Ureter (tissue), 1 donor: Measurements from ENCODE around the gene TP53TG5. TPM values are rescaled to one million over a fixed set of nuclear protein-coding genes. Genes with fewer than 3 reads are reported as not detected.
"Not testable (repeated sequence)": the region's sequence is repeated elsewhere in the genome, so short reads cannot be mapped to it uniquely, and the experiment has no call there.

Source experiments
- DNase-seq: peaks from one replicate; pipeline ENCODE4 v3.0.0-alpha.2; 2020; ENCODE audit warnings: low spot score
- total RNA-seq: library from RNA; stranded (reverse); gene quantifications from one replicate; pipeline ENCODE4 v1.2.4, GENCODE V29; 2023
- donor health status: DM: yes; HTN: yes; CAD: no.

The TP53TG5 gene
- total RNA-seq, 1 donor from 2014 or later: 1.2 TPM

- peak; percentile 12 for DNase-seq
Observed at GRCh38 chr20:45366631-45367030, 11.5 kb downstream of the TP53TG5 start.

- no peak for DNase-seq
Observed at GRCh38 chr20:45366192-45366591, 11.9 kb downstream of the TP53TG5 start.

DNA sequence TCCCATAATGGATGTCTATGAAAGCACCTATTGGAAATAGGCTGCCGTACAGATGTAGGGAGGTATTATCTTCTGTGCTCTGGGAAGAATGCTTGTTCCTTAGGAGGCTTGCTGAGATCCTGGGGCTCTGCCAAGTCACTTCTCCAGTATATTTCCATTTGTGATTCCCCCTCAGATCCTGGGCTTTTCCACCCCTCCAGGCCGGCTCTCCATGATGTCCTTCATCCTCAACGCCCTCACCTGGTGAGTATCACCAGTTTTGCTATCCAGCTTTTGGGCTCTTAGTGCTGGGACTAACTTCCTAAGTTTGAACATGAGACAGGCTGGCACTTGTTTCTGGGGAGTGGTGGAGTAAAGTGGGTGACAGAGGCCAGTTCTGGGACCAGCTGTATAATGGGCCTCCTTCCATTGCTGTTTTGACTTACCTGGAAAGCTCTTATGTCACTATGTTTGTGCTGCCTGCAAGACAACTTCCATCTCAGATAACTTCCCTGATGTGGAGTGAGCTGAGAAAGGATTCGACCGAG, 12.6 kb downstream of the TP53TG5 start:
- peak; percentile 34 for DNase-seq

DNA sequence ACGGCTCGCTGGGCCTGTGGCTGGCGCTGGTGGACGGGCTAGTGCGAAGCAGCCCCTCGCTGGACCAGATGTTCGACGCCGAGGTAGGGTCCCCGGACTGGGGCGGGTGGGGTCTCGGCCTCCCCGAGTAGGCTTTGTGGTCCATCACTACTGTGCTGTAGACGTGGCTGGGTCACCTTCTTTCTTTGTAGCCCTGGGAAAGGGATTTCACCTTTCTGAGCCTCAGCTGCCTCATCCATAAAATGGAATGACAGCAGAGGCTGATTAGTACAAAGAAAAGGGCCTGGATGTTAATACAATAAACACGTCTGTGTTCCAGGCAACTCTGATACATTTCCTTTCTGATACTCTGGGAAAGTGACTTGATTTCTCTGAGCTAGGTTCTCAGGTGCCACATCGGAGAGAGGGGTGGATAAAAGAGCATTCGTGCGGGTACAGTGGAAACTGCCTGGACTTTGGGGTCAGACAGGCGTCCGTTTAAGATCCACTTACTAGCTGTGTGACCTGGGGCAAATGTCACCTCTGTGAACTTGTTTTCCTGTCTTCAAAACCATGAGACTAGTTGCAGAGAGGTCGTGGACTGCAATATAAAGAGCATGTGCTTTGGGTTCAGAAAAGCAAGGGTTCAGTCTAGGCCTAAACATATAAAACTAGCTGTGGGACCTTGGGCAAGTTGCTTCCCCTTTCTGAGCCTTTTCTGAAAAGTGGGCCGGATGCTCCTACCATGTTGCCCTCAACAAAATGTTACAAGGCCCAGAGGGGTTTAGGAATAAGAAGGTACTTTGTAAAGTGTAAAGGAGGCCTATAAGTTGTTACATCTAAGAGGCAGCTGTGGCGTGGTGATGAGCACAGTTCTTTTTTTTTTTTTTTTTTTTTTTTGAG, 14.3 kb downstream of the TP53TG5 start:
- peak; percentile 38 for DNase-seq

DNA sequence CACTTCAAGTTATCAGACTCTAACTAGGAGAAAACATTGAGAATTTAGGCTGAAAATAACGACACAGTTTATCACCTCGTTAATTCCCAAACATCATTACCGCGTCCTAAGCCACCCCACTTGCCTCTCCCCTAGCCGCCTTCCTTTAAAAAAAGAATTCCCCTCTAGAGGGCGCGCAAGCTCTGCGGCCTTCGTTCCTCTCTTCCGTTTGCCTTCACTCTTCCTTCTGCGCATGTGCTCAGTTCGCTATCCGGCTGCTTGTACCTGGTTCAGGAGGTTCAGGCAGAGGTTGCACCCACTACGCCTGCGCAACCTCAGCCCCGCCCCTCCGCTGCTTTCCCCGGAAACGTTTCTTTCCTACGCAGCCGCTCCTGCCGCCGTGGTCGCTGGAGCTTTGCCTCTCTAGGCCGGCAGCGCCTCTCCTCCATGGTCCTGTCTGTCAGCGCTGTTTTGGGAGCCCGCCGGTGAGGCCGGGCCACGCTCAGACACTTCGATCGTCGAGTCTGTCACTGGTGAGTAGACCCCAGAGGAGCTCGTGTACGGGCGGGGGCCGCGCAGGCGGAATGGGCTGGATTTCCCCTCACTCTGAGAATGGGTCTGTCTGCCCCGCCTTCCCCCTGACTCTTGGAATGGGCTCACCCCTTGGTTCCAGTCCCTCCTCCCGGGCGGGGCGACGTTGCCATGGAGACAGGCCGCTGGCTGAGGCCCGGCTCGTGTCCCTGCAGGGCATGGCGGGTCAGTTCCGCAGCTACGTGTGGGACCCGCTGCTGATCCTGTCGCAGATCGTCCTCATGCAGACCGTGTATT, 15.1 kb downstream of the TP53TG5 start, which contains the start of gene SYS1:
SYS1 (plus strand) TSS at position 353 of the 807 bp plus-strand sequence; CDS start at position 729, 376 bp downstream.
- peak; percentile 99 for DNase-seq

GRCh38 chr20:45361793-45362192, 16.3 kb downstream of the TP53TG5 start:
- no peak for DNase-seq

DNA sequence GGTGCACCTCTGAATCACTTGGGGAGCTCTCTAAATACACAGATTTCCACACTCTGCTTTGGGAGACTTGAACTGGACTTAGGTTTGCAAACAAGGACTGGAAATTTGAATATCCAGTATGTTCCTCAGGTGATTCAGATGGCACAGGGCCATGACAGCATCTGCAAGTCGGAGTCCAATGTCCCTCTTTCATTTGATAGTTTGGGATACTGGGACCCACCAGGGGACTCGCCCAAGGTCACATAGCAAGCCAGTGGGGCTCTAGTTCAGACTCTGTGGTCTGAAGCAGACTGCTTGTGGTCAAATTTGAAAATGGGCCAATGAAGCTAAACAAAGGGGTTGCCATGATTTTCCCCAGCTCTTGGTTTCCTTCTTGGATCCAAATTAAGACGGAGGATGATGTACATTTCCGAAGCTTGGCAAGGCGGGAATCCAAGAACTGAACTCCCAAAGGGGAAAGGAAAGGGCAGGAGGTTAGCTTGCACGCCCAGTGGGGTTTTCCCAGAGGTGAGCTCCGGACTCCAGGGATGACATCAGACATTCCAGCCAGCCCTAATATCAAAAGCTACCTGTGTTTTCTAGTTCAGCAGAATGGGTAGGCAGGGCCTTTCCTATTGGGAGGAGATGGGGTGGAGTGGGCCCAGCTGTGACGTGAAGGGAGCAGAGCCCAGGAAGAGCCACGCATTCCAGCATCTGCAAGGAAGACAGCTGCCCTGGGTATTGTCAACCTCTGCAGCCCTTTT, 18.5 kb downstream of the TP53TG5 start:
- no peak for DNase-seq

DNA sequence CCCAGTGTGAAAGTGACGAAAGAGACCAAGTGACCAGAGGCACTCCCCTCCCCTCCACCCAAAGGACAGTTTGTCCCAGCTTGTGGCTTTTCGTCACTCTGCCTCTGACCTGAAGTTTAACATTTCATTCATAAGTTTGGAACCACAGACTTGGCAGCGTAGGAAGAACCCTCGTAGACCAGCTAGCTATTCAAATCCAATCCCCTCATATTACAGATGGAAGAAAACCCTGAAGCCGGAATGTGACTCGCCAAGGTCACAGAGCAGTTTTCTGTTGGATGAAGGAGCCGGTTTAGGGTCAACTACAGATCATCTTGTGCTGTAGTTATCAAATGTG, 19.1 kb downstream of the TP53TG5 start:
- DNase-seq: no peak

DNA sequence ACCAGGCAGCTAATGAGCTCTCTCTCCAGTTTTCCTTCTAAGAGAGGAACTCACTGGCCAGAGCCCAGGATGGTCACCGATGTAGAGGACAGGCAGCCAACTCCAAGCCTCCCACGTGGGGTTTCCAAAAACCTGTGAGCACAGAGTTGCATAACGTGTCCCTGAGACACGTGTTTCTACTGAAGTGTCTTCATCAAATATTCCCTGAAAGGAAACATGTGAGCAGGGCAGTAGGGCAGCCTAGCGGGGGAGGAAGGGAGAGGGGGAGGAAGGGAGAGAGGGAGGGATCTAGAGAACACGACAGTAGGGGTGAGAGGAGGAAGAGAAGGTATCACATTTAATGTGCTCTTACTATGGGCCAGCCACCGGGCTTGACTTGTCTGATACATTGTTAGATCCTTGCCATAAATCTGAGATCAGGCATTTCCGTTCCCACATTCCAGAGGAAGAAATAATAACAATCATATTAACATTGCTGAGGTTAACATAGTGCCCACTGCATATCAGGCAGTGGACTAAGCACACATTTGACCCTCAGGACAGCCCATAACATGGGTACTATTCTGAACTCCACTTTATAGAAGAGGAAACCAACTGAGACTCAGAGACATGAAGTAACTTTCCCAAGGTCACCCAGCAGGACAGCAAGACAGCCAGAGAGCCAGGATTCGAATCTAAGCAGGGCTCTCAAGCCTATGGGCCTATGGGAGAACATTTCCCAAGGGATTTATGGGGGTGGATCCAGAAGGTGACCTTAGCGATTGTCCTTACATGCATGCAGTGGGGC, 19.6 kb downstream of the TP53TG5 start:
- DNase-seq: peak; percentile 88

GRCh38 chr20:45355209-45356084, 22.7 kb downstream of the TP53TG5 start:
- DNase-seq: no peak

DNA sequence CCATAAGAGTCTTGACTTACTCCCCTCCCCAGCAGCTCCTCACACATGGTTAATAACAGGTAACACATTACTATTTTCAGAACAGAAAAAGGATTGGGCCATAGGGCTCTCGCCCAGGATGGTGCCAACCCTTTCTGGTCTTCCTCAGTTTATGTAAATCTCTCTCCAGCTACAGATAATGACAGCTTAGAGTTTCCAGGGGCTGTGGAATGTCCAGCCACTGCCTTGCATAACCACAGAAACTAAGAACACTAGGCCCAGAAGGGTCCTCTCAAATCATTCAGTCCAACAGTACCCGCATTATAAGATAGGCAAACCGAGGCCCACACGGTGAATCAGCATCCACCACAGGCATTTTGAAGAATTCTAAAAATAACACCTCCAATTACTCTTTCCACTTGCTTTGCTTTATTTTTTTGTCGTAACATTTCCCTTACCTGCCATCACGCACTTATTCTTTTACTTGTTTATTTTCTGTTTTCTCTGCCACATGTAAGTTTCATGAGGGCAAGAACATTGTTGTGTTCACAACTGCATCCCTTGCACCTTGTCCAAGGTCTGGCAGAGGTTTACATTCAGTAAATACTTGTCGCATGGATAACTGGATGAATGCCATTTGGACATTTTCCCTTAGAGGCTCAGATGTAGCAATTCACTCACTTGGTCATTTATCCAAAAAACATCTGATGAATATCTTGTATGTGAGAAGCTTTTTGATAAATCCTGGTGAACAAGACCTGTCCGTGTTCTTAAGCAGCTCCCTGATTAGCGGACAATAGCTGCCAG, 23.5 kb downstream of the TP53TG5 start:
- no peak for DNase-seq

GRCh38 chr20:45353746-45354145, 24.4 kb downstream of the TP53TG5 start:
- DNase-seq: no peak

GRCh38 chr20:45352729-45353128, 25.4 kb downstream of the TP53TG5 start:
- DNase-seq: no peak

- not testable (repeated sequence) for DNase-seq
Observed at GRCh38 chr20:45350795-45351194, 27.3 kb downstream of the TP53TG5 start.

DNA sequence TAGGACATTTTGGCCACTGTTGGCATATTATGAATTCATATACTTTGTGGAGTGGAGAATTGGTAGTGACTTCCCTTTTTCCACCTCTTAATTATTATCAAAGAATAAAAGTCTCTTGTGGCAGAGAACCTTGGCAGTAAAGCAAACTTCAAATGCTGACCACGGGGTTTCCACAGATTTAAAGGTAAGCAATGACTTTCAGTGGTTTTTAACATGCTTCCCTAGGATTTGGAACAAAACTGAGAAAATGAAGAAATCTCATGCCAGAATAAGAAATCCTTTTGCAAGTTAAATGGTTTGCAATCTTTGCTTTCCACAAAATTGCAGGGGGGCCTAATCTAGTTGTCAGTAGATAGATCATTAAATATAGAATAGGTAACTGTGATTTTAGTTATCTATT, 27.9 kb downstream of the TP53TG5 start:
- DNase-seq: no peak

GRCh38 chr20:45347936-45348778, 30.0 kb downstream of the TP53TG5 start, which contains the start of gene SDC4:
TSS of gene SDC4 (minus strand) at chr20:45348424. CDS start at chr20:45348384, 40 bp downstream.
- DNase-seq: peak; percentile 72

GRCh38 chr20:45347297-45347935, 30.7 kb downstream of the TP53TG5 start:
- DNase-seq: no peak

DNA sequence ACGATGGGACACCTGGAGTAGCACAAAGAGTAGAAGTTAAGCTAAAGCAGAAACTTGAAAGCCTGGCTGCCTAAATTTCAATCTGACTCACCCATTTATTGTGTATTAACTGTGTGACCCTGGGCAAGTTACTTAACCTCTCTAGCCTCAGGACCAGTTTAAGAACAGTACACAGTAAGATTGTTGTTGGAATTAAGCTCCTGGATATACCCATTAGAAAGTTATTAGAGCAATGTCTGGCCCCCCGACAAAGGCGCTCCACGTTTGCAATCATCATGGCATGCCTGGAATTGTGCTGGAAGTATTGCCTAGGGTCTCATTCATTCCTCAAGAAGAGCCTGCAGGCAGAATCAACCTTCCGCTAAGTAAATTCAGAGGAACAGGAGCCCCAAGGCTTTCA, 31.3 kb downstream of the TP53TG5 start:
- no peak for DNase-seq
